CD4-positive, alpha-beta T cell treated with Interleukin-15 for 1 hour (primary cell): Measurements from ENCODE around the gene LCN12.
A peak's percentile ranks its signal among the peaks of the same experiment; 100 is the strongest.

Source experiments
- DNase-seq: peaks from one replicate; pipeline ENCODE4 v3.0.0-alpha.2; 2020

Gene LCN12

GRCh38 chr9:136958898-136959850 lies 7.1 kb downstream of the LCN12 start:
- no peak for DNase-seq

- peak; percentile 56 for DNase-seq
Measured at GRCh38 chr9:136960212-136960937, 8.3 kb downstream of the LCN12 start.

DNA sequence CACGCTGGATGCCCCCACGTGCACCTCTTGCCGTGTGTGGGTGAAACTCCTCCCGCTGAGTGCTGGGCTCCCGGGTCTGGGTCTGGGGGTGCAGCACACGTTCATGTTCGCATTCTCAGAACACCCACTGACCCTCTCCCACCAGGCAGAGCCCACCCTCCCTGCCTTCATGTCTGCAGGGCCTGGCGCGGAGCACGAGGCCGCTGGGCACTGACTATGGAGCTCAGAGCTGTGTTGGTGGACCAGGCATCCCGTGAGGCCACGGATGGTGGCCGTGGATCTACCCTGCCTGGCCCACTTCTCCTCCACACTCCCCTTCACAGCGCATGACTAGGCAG lies 8.8 kb downstream of the LCN12 start:
- DNase-seq = no peak

GRCh38 chr9:136961279-136962065 lies 9.4 kb downstream of the LCN12 start:
- no peak for DNase-seq

DNA sequence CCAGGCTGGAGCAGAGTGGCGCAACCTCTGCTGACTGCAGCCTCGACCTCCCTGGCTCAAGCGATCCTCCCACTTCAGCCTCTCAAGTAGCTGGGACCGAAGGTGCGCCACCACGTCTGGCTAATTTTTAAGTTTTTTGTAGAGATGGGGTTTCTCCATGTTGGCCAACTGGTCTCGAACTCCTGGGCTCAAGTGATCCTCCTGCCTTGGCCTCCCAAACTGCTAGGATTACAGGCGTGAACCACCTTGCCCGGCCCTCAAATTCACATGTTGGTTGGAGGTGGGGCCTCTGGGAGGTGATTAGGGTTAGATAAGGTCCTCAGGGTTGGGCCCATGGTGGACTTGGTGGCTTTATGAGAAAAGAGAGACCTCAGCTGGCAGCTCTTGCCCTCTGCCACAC lies 10.1 kb downstream of the LCN12 start:
- no peak for DNase-seq

GRCh38 chr9:136962701-136963248 lies 10.7 kb downstream of the LCN12 start:
- DNase-seq = no peak

DNA sequence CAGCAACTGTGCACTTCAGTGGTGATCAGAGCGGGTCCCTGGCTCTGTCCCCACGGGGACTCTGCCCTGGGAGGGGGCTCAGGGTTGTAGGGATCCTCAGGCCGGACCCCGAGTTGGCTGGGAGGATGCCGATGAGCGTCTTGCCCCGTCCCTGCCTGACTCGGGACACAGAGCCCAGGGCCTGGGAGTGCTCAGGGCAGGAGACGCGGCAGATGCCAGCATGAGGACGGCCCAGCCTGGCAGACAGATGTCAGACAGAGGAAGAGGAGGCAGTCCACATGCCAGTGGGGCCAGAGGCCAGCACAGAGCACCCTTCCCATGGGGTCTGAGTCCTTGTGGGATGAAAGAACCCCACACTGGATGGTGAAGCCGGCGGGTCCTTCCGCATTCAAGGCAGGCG lies 11.3 kb downstream of the LCN12 start:
- DNase-seq = no peak

DNA sequence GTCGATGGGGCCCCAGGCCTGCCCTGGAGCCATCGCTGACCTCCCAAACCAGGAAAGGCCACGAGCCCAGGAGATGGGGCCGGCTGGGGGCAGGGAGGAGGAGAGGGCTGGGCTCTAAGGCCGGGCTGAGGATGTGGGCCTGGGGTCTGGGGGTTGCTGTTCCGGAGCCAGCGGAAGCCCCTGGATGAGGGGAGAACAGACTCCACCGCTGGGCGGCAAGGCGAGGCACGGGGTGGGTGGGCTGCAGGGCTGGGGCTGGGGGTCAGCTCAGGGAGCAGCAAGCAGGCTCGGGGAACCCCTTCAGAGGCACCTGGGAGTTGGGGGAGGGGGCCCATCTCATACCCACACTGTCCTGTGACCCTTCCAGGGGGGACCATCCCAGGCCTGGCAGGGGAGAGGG lies 11.7 kb downstream of the LCN12 start:
- DNase-seq = no peak

- no peak for DNase-seq
Measured at GRCh38 chr9:136964171-136964689, 12.2 kb downstream of the LCN12 start.

GRCh38 chr9:136964833-136965422 lies 12.9 kb downstream of the LCN12 start:
- no peak for DNase-seq

DNA sequence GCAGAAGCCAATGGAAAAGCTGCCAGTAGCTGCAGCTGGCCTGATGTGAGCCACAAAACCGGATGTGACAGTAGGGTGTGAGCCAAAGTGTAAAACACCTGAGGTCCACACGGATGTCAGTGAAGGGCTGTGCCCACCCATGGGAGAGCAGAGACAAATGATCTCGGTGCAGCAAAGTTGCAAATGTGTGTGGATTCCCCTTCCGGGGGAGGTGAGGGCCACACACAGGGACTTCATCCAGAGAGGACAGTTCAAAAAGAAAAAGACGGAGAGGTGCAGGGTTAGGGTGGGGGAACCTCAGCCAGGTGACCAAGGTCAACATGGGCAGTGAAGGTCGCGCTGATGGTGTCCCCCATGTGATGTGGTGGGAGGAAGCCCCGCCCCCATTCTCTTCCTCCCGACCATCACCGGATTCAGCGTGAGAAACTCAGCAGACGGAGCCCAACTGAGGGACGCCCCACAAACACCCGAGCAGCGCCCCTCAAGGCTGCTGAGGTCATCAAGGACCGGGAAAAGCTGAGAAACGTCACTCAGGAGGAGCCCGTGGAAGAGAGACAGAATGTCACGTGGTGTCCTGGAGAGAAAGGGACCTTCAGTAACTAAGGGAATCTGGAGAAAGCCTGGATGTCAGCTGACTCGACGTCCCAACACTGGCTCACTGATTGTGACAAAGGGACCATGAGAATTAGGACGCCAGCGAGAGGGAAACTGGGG lies 13.9 kb downstream of the LCN12 start:
- DNase-seq = peak; percentile 57

GRCh38 chr9:136968333-136969127 lies 16.5 kb downstream of the LCN12 start:
- DNase-seq = no peak

DNA sequence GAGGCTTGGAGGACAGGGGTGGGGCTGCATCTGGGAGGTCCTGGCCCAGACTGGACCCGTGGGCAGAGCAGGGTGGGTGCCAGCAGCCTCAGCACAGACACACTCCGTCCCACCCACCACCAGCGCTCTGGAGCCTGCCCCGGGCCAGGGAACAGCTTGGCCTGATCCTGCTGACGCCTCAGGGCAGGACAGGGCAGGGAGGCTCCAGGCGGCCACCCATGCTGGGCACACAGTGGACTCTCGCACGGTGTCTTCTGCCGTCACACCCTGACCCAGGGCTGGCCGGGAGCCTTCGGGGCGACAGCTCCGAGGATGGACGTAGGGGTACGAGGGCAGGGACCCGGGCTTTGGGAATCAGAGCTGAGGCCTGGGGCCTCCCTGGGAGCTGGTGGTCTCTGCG lies 17.1 kb downstream of the LCN12 start:
- no peak for DNase-seq

DNA sequence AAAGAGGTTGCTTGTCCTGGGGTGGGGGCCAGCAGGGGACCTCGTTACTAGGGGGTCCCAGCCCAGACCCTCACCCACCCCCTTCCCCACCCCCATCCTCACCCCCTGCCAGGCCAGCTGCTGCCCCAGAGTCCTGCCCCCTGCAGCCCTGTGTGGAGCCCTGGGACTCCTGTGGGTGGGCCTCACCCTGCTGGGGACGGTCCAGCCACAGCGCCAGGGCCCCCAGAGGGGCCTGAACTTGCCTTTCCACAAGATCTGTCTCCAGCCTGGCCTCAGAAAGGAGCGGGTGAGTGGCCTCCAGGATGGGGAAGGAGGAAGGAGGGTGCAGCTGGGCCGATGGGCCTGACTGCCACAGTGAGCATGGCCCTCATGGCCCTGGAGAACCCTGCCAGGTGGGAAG lies 17.7 kb downstream of the LCN12 start:
- DNase-seq = no peak

DNA sequence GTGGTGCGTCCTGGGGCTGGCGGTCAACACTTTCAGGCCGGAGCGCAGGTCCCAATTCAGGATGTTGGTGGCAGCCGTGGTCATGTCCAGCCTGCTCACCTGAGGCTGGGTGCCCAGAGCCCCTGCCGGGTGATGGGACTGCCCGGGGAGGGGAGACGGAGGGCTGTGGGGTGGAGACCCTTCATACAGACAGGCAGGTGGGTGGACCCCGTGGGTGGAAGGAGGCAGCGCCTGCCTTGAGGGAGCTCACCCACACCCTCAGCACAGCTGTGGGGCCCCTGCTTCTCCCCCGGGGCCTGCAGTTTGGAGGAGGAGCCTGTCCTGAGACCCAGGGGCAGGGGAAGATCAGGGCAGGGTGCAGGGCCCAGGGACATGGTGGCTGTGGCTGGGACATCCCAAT lies 18.3 kb downstream of the LCN12 start:
- DNase-seq = no peak

DNA sequence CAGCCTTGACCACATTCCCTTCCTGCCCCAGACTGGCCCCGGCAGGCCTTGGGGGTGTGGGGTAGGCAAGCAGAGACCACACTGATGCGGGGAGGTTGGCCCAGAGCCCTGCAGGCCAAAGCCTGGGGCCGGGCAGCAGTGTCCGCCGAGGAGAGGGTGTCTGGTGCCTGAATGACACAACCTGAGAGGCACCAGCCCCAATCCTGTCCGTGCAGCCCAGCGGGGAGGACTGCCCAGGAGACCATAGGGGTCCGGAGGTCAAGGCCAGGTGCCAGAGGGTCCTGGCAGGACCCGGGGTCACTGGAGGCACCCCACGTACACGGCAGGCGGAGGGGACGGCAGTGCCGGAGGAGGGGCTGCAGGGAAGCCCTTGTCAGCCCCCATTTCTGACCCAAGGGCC lies 19.7 kb downstream of the LCN12 start:
- no peak for DNase-seq

DNA sequence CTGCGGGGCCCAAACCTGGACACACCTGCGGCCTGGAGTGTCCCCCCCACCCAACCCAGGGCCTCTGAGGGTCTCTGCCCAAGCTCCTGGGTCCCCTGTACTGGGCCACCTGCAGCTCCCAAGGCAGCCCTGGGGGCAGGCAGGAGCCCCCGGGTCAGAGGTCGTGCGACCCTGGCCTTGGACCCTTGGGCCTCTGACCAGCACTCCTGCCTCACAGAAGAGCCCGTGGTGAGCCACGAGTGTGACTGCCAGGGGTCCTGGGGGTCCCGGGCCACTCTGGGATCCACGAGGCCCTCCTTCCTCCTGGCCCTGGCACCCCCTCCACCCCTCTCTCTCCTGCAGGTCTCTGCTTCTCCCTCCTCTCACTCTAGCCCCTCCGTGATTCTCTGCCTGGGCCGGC lies 20.3 kb downstream of the LCN12 start:
- no peak for DNase-seq

GRCh38 chr9:136972743-136973142 lies 20.7 kb downstream of the LCN12 start:
- no peak for DNase-seq

GRCh38 chr9:136973618-136974617 lies 21.8 kb downstream of the LCN12 start:
- DNase-seq = no peak
